Measurements from ENCODE around the gene AMN. TPM values are rescaled to one million over a fixed set of nuclear protein-coding genes. Genes with fewer than 3 reads are reported as not detected.
A peak's percentile ranks its signal among the peaks of the same experiment; 100 is the strongest.

The AMN gene
- polyA plus RNA-seq, 4 donors, result 71.0 to 467 (median 402) TPM

- no peak for DNase-seq
- no peak overlapping the region for H3K4me3 ChIP-seq (ENCODE audit: low read depth in 1 of 3, low read length in 3 of 3)
- H3K27me3 ChIP-seq (ENCODE audit: control insufficient read depth in 3 of 3, insufficient read depth in 3 of 3, low read length in 3 of 3), result no peaks in the 10 kb centered on the region
- no peak overlapping the region for H3K27ac ChIP-seq (ENCODE audit: low read depth in 1 of 3, low read length in 2 of 3)
- no peaks in the 10 kb centered on the region for H3K9me3 ChIP-seq (ENCODE audit: control insufficient read depth in 2 of 2, insufficient read depth in 1 of 2, low read depth in 1 of 2, low read length in 1 of 2)
- peaks cover 14 to 86% (median 26%) of the 10 kb centered on the region in 3 donors for H3K36me3 ChIP-seq (ENCODE audit: control insufficient read depth in 3 of 3, insufficient read depth in 2 of 3, low read depth in 1 of 3, low read length in 3 of 3)
- no peaks in the 10 kb centered on the region for H3K4me1 ChIP-seq (ENCODE audit: control insufficient read depth in 3 of 3, insufficient read depth in 2 of 3, low read depth in 1 of 3, low read length in 2 of 3)
- no peak for FAIRE-seq
- 87 to 93% (median 91%) methylated on average over 15 of the region's 15 CpGs for WGBS, 3 donors
Observed at GRCh38 chr14:102953100-102953499, 30.6 kb downstream of the AMN start.

- DNase-seq (no peak), FAIRE-seq (no peak)
- peaks cover 15 to 86% (median 23%) of the 10 kb centered on the region in 3 donors for H3K36me3 ChIP-seq (ENCODE audit: control insufficient read depth in 3 of 3, insufficient read depth in 2 of 3, low read depth in 1 of 3, low read length in 3 of 3)
- no peaks in the 10 kb centered on the region for H3K9me3 ChIP-seq (ENCODE audit: control insufficient read depth in 2 of 2, insufficient read depth in 1 of 2, low read depth in 1 of 2, low read length in 1 of 2)
- WGBS, 3 donors, result 90 to 92% (median 92%) methylated on average over 18 of the region's 18 CpGs
- no peaks in the 10 kb centered on the region for H3K4me1 ChIP-seq (ENCODE audit: control insufficient read depth in 3 of 3, insufficient read depth in 2 of 3, low read depth in 1 of 3, low read length in 2 of 3)
- no peak overlapping the region for H3K4me3 ChIP-seq (ENCODE audit: low read depth in 1 of 3, low read length in 3 of 3)
- H3K27ac ChIP-seq (ENCODE audit: low read depth in 1 of 3, low read length in 2 of 3), result no peak overlapping the region
- no peaks in the 10 kb centered on the region for H3K27me3 ChIP-seq (ENCODE audit: control insufficient read depth in 3 of 3, insufficient read depth in 3 of 3, low read length in 3 of 3)
Observed at GRCh38 chr14:102954081-102954789, 31.8 kb downstream of the AMN start.

- H3K9me3 ChIP-seq (ENCODE audit: control insufficient read depth in 2 of 2, insufficient read depth in 1 of 2, low read depth in 1 of 2, low read length in 1 of 2), result no peaks in the 10 kb centered on the region
- peaks cover 15 to 82% (median 22%) of the 10 kb centered on the region in 3 donors for H3K36me3 ChIP-seq (ENCODE audit: control insufficient read depth in 3 of 3, insufficient read depth in 2 of 3, low read depth in 1 of 3, low read length in 3 of 3)
- H3K27me3 ChIP-seq (ENCODE audit: control insufficient read depth in 3 of 3, insufficient read depth in 3 of 3, low read length in 3 of 3), result no peaks in the 10 kb centered on the region
- H3K4me3 ChIP-seq (ENCODE audit: low read depth in 1 of 3, low read length in 3 of 3), result no peak overlapping the region
- no peak overlapping the region for H3K27ac ChIP-seq (ENCODE audit: low read depth in 1 of 3, low read length in 2 of 3)
- FAIRE-seq (no peak), DNase-seq (no peak)
- WGBS, 3 donors, result 78 to 88% (median 81%) methylated on average over 8 of the region's 8 CpGs
- no peaks in the 10 kb centered on the region for H3K4me1 ChIP-seq (ENCODE audit: control insufficient read depth in 3 of 3, insufficient read depth in 2 of 3, low read depth in 1 of 3, low read length in 2 of 3)
Observed at GRCh38 chr14:102955636-102956408, 33.4 kb downstream of the AMN start.

GRCh38 chr14:102957222-102957621 is 34.8 kb downstream of the AMN start:
- WGBS, 3 donors, result 93 to 97% (median 93%) methylated on average over 10 of the region's 10 CpGs
- no peak for FAIRE-seq

GRCh38 chr14:102958461-102958860 is 36.0 kb downstream of the AMN start:
- Histone ChIP-seq H3K4me3 (ENCODE audit: low read depth in 1 of 3, low read length in 3 of 3) (no peak overlapping the region), H3K27me3 (ENCODE audit: control insufficient read depth in 3 of 3, insufficient read depth in 3 of 3, low read length in 3 of 3) (no peaks in the 10 kb centered on the region), H3K36me3 (ENCODE audit: control insufficient read depth in 3 of 3, insufficient read depth in 2 of 3, low read depth in 1 of 3, low read length in 3 of 3) (peaks cover 11 to 78% (median 17%) of the 10 kb centered on the region in 3 donors), H3K27ac (ENCODE audit: low read depth in 1 of 3, low read length in 2 of 3) (no peak overlapping the region), H3K9me3 (ENCODE audit: control insufficient read depth in 2 of 2, insufficient read depth in 1 of 2, low read depth in 1 of 2, low read length in 1 of 2) (no peaks in the 10 kb centered on the region), H3K4me1 (ENCODE audit: control insufficient read depth in 3 of 3, insufficient read depth in 2 of 3, low read depth in 1 of 3, low read length in 2 of 3) (no peaks in the 10 kb centered on the region)
- no peak for DNase-seq
- WGBS, 3 donors, result 95 to 98% (median 97%) methylated on average over 10 of the region's 10 CpGs
- FAIRE-seq, result no peak

More at GRCh38 chr14:102957222-102957621, 34.8 kb downstream of the AMN start:
- H3K36me3 ChIP-seq (ENCODE audit: control insufficient read depth in 3 of 3, insufficient read depth in 2 of 3, low read depth in 1 of 3, low read length in 3 of 3), result peaks cover 13 to 80% (median 25%) of the 10 kb centered on the region in 3 donors
- no peaks in the 10 kb centered on the region for H3K9me3 ChIP-seq (ENCODE audit: control insufficient read depth in 2 of 2, insufficient read depth in 1 of 2, low read depth in 1 of 2, low read length in 1 of 2)
- no peaks in the 10 kb centered on the region for H3K27me3 ChIP-seq (ENCODE audit: control insufficient read depth in 3 of 3, insufficient read depth in 3 of 3, low read length in 3 of 3)
- DNase-seq, result no peak
- no peak overlapping the region for H3K27ac ChIP-seq (ENCODE audit: low read depth in 1 of 3, low read length in 2 of 3)
- H3K4me3 ChIP-seq (ENCODE audit: low read depth in 1 of 3, low read length in 3 of 3), result no peak overlapping the region
- no peaks in the 10 kb centered on the region for H3K4me1 ChIP-seq (ENCODE audit: control insufficient read depth in 3 of 3, insufficient read depth in 2 of 3, low read depth in 1 of 3, low read length in 2 of 3)

- Histone ChIP-seq H3K27ac (ENCODE audit: low read depth in 1 of 3, low read length in 2 of 3) (no peak overlapping the region), H3K9me3 (ENCODE audit: control insufficient read depth in 2 of 2, insufficient read depth in 1 of 2, low read depth in 1 of 2, low read length in 1 of 2) (no peaks in the 10 kb centered on the region), H3K4me3 (ENCODE audit: low read depth in 1 of 3, low read length in 3 of 3) (no peak overlapping the region), H3K36me3 (ENCODE audit: control insufficient read depth in 3 of 3, insufficient read depth in 2 of 3, low read depth in 1 of 3, low read length in 3 of 3) (peaks cover 7 to 82% (median 23%) of the 10 kb centered on the region in 3 donors), H3K4me1 (ENCODE audit: control insufficient read depth in 3 of 3, insufficient read depth in 2 of 3, low read depth in 1 of 3, low read length in 2 of 3) (no peaks in the 10 kb centered on the region), H3K27me3 (ENCODE audit: control insufficient read depth in 3 of 3, insufficient read depth in 3 of 3, low read length in 3 of 3) (no peaks in the 10 kb centered on the region)
- 58 to 76% (median 72%) methylated on average over 9 of the region's 9 CpGs for WGBS, 3 donors
- FAIRE-seq (no peak), DNase-seq (peak in 1 of 2 donors; percentile 23)
Observed at GRCh38 chr14:102962111-102962627, 39.7 kb downstream of the AMN start.

GRCh38 chr14:102964152-102964730 is 41.8 kb downstream of the AMN start:
- no peak overlapping the region for H3K4me3 ChIP-seq (ENCODE audit: low read depth in 1 of 3, low read length in 3 of 3)
- peaks cover 17 to 84% (median 30%) of the 10 kb centered on the region in 3 donors for H3K36me3 ChIP-seq (ENCODE audit: control insufficient read depth in 3 of 3, insufficient read depth in 2 of 3, low read depth in 1 of 3, low read length in 3 of 3)
- 95 to 96% (median 96%) methylated on average over 34 to 39 of the region's 39 CpGs for WGBS, 3 donors
- no peak overlapping the region for H3K27ac ChIP-seq (ENCODE audit: low read depth in 1 of 3, low read length in 2 of 3)
- no peak for DNase-seq
- no peaks in the 10 kb centered on the region for H3K27me3 ChIP-seq (ENCODE audit: control insufficient read depth in 3 of 3, insufficient read depth in 3 of 3, low read length in 3 of 3)
- FAIRE-seq, result no peak
- no peaks in the 10 kb centered on the region for H3K4me1 ChIP-seq (ENCODE audit: control insufficient read depth in 3 of 3, insufficient read depth in 2 of 3, low read depth in 1 of 3, low read length in 2 of 3)
- H3K9me3 ChIP-seq (ENCODE audit: control insufficient read depth in 2 of 2, insufficient read depth in 1 of 2, low read depth in 1 of 2, low read length in 1 of 2), result no peaks in the 10 kb centered on the region

- Histone ChIP-seq H3K9me3 (ENCODE audit: control insufficient read depth in 2 of 2, insufficient read depth in 1 of 2, low read depth in 1 of 2, low read length in 1 of 2) (no peaks in the 10 kb centered on the region), H3K4me1 (ENCODE audit: control insufficient read depth in 3 of 3, insufficient read depth in 2 of 3, low read depth in 1 of 3, low read length in 2 of 3) (no peaks in the 10 kb centered on the region), H3K36me3 (ENCODE audit: control insufficient read depth in 3 of 3, insufficient read depth in 2 of 3, low read depth in 1 of 3, low read length in 3 of 3) (peaks cover 16 to 88% (median 40%) of the 10 kb centered on the region in 3 donors), H3K4me3 (ENCODE audit: low read depth in 1 of 3, low read length in 3 of 3) (no peak overlapping the region), H3K27ac (ENCODE audit: low read depth in 1 of 3, low read length in 2 of 3) (no peak overlapping the region), H3K27me3 (ENCODE audit: control insufficient read depth in 3 of 3, insufficient read depth in 3 of 3, low read length in 3 of 3) (no peaks in the 10 kb centered on the region)
- 74 to 91% (median 86%) methylated on average over 3 of the region's 3 CpGs for WGBS, 3 donors
- peak in 1 of 2 donors; percentile 37 for DNase-seq
- no peak for FAIRE-seq
Observed at GRCh38 chr14:102965282-102965681, 42.8 kb downstream of the AMN start.
